Activated CD8-positive, alpha-beta T cell treated with anti-CD3 and anti-CD28 coated beads for 36 hours (primary cell): Measurements from ENCODE around the gene DUSP14. TPM values are rescaled to one million over a fixed set of nuclear protein-coding genes. Genes with fewer than 3 reads are reported as not detected.

Experiments used
- ATAC-seq: fragments of 200-7000 bp; cut with Tn5 transposase; one replicate; pipeline ENCODE4 v1.10.0; 2021; ENCODE audit warnings: mild to moderate bottlenecking, moderate library complexity
- CTCF ChIA-PET: fragments of 350-600 bp; sonication (Branson Sonifier 250); formaldehyde crosslinking; loops from one replicate; lab custom pipeline; 2021; ENCODE audit warnings: antibody characterized with exemption; lab: Charles Lee
- POLR2A ChIA-PET: fragments of 350-600 bp; sonication (Branson Sonifier 250); formaldehyde crosslinking; loops from one replicate; lab custom pipeline; 2021; ENCODE audit warnings: antibody characterized with exemption; lab: Charles Lee
- DNase-seq: peaks from one replicate; pipeline ENCODE4 v3.0.0-alpha.2; 2020
- H3K27ac Mint-ChIP-seq: one replicate; pipeline ENCODE4 v1.8.0; 2021; ENCODE audit warnings: mild to moderate bottlenecking, mixed read lengths
- H3K27me3 Mint-ChIP-seq: one replicate; pipeline ENCODE4 v1.8.0; 2021; ENCODE audit warnings: mixed read lengths
- H3K36me3 Mint-ChIP-seq: one replicate; pipeline ENCODE4 v1.8.0; 2021; ENCODE audit warnings: low read depth, mixed read lengths
- H3K4me1 Mint-ChIP-seq: one replicate; pipeline ENCODE4 v1.8.0; 2021; ENCODE audit warnings: low read depth, mixed read lengths
- H3K4me3 Mint-ChIP-seq: one replicate; pipeline ENCODE4 v1.8.0; 2021; ENCODE audit warnings: mild to moderate bottlenecking, moderate library complexity, mixed read lengths
- H3K9me3 Mint-ChIP-seq: one replicate; pipeline ENCODE4 v1.8.0; 2021; ENCODE audit warnings: mixed read lengths
- CTCF ChIP-seq: fragments of 200-600 bp; IDR thresholded peaks from one replicate; pipeline ENCODE4 v1.8.0; 2022; ENCODE audit warnings: antibody characterized with exemption, mild to moderate bottlenecking
- intact Hi-C: fragments of 100-400 bp; cut with micrococcal nuclease; formaldehyde crosslinking; loops from one replicate; pipeline ENCODE4 v1.10.0; 2022
- total RNA-seq, 2 experiments: library from RNA; stranded (reverse); gene quantifications; one replicate each; pipeline ENCODE4 v1.2.3, GENCODE V29; 2021

Gene DUSP14
- total RNA-seq, 2 experiments from 2014 or later = 13.3 to 15.5 TPM

- intact Hi-C loops = no loop called here
- CTCF ChIA-PET = interaction anchor here (1.0 to 1.8 kb wide), 3 partner anchors 38 to 117 kb away, joined by 3 to 9 read pairs (median 3); partner anchors contain the start of genes ACACA and TADA2A
- peak overlapping the region; percentile 87 for H3K4me3 Mint-ChIP-seq
Observed at GRCh38 chr17:37490022-37490587, 414 bp downstream of the DUSP14 start.

GRCh38 chr17:37490638-37491614 is 1.2 kb downstream of the DUSP14 start:
- Mint-ChIP-seq H3K9me3 (no peaks in the 10 kb centered on the region), H3K36me3 (no peaks in the 10 kb centered on the region), H3K27me3 (no peaks in the 10 kb centered on the region), H3K4me1 (peaks cover 49% of the 10 kb centered on the region), H3K27ac (peak overlapping the region; percentile 87), H3K4me3 (peak overlapping the region; percentile 87)
- TF ChIP-seq CTCF = no peak
- ChIA-PET POLR2A (interaction anchor here (0.6 to 1.4 kb wide), 5 partner anchors 14 to 1412 kb away, joined by 3 to 6 read pairs (median 3); partner anchors contain the start of gene SYNRG), CTCF (interaction anchor here (1.0 to 1.8 kb wide), 4 partner anchors 37 to 118 kb away, joined by 3 to 9 read pairs (median 4); partner anchors contain the start of genes ACACA and TADA2A)
- intact Hi-C loops = no loop called here
- ATAC-seq = no peak
- DNase-seq = peak; percentile 34

More at GRCh38 chr17:37490022-37490587, 414 bp downstream of the DUSP14 start:
- Mint-ChIP-seq H3K27ac (peak overlapping the region; percentile 87), H3K9me3 (no peaks in the 10 kb centered on the region), H3K27me3 (no peaks in the 10 kb centered on the region), H3K36me3 (no peaks in the 10 kb centered on the region), H3K4me1 (peaks cover 49% of the 10 kb centered on the region)
- POLR2A ChIA-PET = interaction anchor here (0.5 to 1.4 kb wide), 3 partner anchors 23 to 119 kb away, joined by 3 to 6 read pairs (median 3); partner anchors contain the start of gene SYNRG
- DNase-seq (peak; percentile 87), ATAC-seq (peak; percentile 71)
- peak; percentile 78 for TF ChIP-seq CTCF

GRCh38 chr17:37492167-37492566 is 2.5 kb downstream of the DUSP14 start:
- TF ChIP-seq CTCF = no peak
- no peak overlapping the region for H3K27ac Mint-ChIP-seq
- no peak overlapping the region for H3K4me3 Mint-ChIP-seq
- H3K27me3 Mint-ChIP-seq = no peaks in the 10 kb centered on the region
- no peaks in the 10 kb centered on the region for H3K9me3 Mint-ChIP-seq
- no peak for DNase-seq
- intact Hi-C loops = no loop called here
- ATAC-seq = no peak
- peaks cover 49% of the 10 kb centered on the region for H3K4me1 Mint-ChIP-seq
- H3K36me3 Mint-ChIP-seq = no peaks in the 10 kb centered on the region
- POLR2A ChIA-PET = no interaction called here
- CTCF ChIA-PET = interaction anchor here (0.5 to 1.8 kb wide), 3 partner anchors 73 to 119 kb away, joined by 3 to 9 read pairs (median 4); no protein-coding TSS in a partner anchor

- no peak for TF ChIP-seq CTCF
- CTCF ChIA-PET = interaction anchor here (1.2 kb wide), 1 partner anchor 120 kb away, joined by 3 read pairs; no protein-coding TSS in a partner anchor
- H3K4me3 Mint-ChIP-seq = no peak overlapping the region
- DNase-seq (no peak), ATAC-seq (no peak)
- no peaks in the 10 kb centered on the region for H3K27me3 Mint-ChIP-seq
- H3K4me1 Mint-ChIP-seq = peaks cover 43% of the 10 kb centered on the region
- no peaks in the 10 kb centered on the region for H3K9me3 Mint-ChIP-seq
- POLR2A ChIA-PET = no interaction called here
- intact Hi-C loops = no loop called here
- H3K36me3 Mint-ChIP-seq = no peaks in the 10 kb centered on the region
- no peak overlapping the region for H3K27ac Mint-ChIP-seq
Observed at GRCh38 chr17:37493249-37494027, 3.7 kb downstream of the DUSP14 start.
